ENCODE data around the gene TAF4.

TAF4 gene

GRCh38 chr20:62030357-62030756 lies 35.3 kb downstream of the TAF4 start:
- TF ChIP-seq CTCF (IDR thresholded peaks at IDR 0.05), result no peak
- Histone ChIP-seq H3K27ac (no peak overlapping the region), H3K4me3 (no peak overlapping the region)
- DNase-seq (ENCODE audit: low spot score), result no peak

- DNase-seq (ENCODE audit: low spot score), result no peak
- TF ChIP-seq CTCF (IDR thresholded peaks at IDR 0.05), result no peak
- no peak overlapping the region for H3K27ac ChIP-seq
- no peak overlapping the region for H3K4me3 ChIP-seq
These were observed 35.7 kb downstream of the TAF4 start for GRCh38 chr20:62029949-62030348.

GRCh38 chr20:62029296-62029695 lies 36.4 kb downstream of the TAF4 start:
- no peak for DNase-seq (ENCODE audit: low spot score)
- Histone ChIP-seq H3K4me3 (no peak overlapping the region), H3K27ac (no peak overlapping the region)
- no peak for TF ChIP-seq CTCF (IDR thresholded peaks at IDR 0.05)

- TF ChIP-seq CTCF (IDR thresholded peaks at IDR 0.05), result no peak
- Histone ChIP-seq H3K4me3 (no peak overlapping the region), H3K27ac (no peak overlapping the region)
- no peak for DNase-seq (ENCODE audit: low spot score)
These were observed 37.3 kb downstream of the TAF4 start for GRCh38 chr20:62028384-62028783.

GRCh38 chr20:62027698-62028321 lies 37.9 kb downstream of the TAF4 start:
- Histone ChIP-seq H3K4me3 (no peak overlapping the region), H3K27ac (no peak overlapping the region)
- no peak for DNase-seq (ENCODE audit: low spot score)
- no peak for TF ChIP-seq CTCF (IDR thresholded peaks at IDR 0.05)

- Histone ChIP-seq H3K27ac (no peak overlapping the region), H3K4me3 (no peak overlapping the region)
- TF ChIP-seq CTCF (IDR thresholded peaks at IDR 0.05), result no peak
- DNase-seq (ENCODE audit: low spot score), result no peak
These were observed 38.6 kb downstream of the TAF4 start for GRCh38 chr20:62027116-62027515.

GRCh38 chr20:62026564-62026856 lies 39.2 kb downstream of the TAF4 start:
- no peak overlapping the region for H3K27ac ChIP-seq
- no peak for DNase-seq (ENCODE audit: low spot score)

More at GRCh38 chr20:62026564-62026856, 39.2 kb downstream of the TAF4 start:
- no peak for TF ChIP-seq CTCF (IDR thresholded peaks at IDR 0.05)
- H3K4me3 ChIP-seq, result no peak overlapping the region

All from coronary artery (tissue), 2 donors.